SU-DHL-6 (cell line): ENCODE results near the gene SLC25A48.

Source experiments
- CTCF ChIP-seq: fragments of 200-600 bp; sonication (generic); IDR thresholded peaks from one replicate; pipeline ENCODE4 v1.5.1; 2017; ENCODE audit warnings: antibody characterized with exemption, mild to moderate bottlenecking, low read length, moderate library complexity; ENCODE audit not compliant: insufficient read depth, poor library complexity, severe bottlenecking
- EZH2phosphoT487 ChIP-seq: fragments of 200-600 bp; sonication (generic), shearing (Covaris generic); conservative IDR thresholded peaks from 2 replicates; pipeline ENCODE4 v1.6.1; 2018; ENCODE audit warnings: mild to moderate bottlenecking, antibody characterized with exemption, low read length, moderate library complexity, mixed read lengths

DNA sequence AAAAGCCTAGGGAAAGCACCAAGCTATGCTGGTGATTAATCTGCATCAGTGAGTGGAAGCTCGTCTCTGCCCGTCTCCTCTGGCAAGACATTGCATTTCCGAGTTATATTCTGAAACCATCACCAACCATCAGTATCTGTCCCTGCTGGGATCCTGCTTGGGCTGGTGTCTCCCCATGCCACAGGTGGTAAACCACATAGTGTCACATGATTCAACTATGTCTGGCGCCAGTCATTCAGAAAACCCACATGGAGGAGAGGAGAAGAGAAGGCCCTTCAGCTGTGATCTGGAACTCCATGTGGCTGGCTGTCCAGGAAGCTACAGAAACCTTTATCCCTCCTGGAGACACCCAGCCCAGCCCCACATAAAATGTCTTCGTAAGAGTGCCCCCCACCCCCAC lies 56.4 kb downstream of the SLC25A48 start:
- TF ChIP-seq CTCF (no peak), EZH2phosphoT487 (no peak)
